Lower leg skin (tissue), 3 donors: ENCODE results near the gene INPP5D.
A peak's percentile ranks its signal among the peaks of the same experiment; 100 is the strongest.

Experiments used
- CTCF ChIP-seq, 3 donors: fragments of 450-650 bp; IDR thresholded peaks; one replicate each; pipeline ENCODE4 v1.5.1; 2016; ENCODE audit warnings: antibody characterized with exemption in 3 of 3, mild to moderate bottlenecking in 3 of 3, moderate library complexity in 2 of 3
- POLR2A ChIP-seq, 2 donors: fragments of 450-650 bp; IDR thresholded peaks; one replicate each; pipeline ENCODE4 v1.6.1; 2016 to 2017; ENCODE audit warnings: antibody characterized with exemption in 2 of 2, mild to moderate bottlenecking in 1 of 2, moderate library complexity in 1 of 2

GRCh38 chr2:233053928-233054784 is 6.0 kb upstream of the INPP5D start:
- TF ChIP-seq CTCF (IDR thresholded peaks at IDR 0.05): peak in 1 of 3 donors; percentile 11
- TF ChIP-seq POLR2A (IDR thresholded peaks at IDR 0.05): no peak
